MM.1S (cell line): ENCODE data around the gene CCBE1.

ENCODE experiments used
- EZH2 ChIP-seq: fragments of 300-600 bp; sonication (generic); optimal IDR thresholded peaks from 2 replicates; pipeline ENCODE3; 2017; ENCODE audit warnings: low read depth, mild to moderate bottlenecking, antibody characterized with exemption, low read length, mixed read lengths
- EZH2phosphoT487 ChIP-seq: fragments of 300-600 bp; sonication (generic); IDR thresholded peaks from 2 replicates; pipeline ENCODE4 v1.6.1; 2018; ENCODE audit warnings: antibody characterized with exemption, low read length
- TF ChIP-seq, protein P1 (sequence below): fragments of 300-600 bp; sonication (generic); IDR thresholded peaks from 2 replicates; pipeline ENCODE4 v1.5.1; 2016; ENCODE audit warnings: antibody characterized with exemption, low read length, mixed read lengths

DNA sequence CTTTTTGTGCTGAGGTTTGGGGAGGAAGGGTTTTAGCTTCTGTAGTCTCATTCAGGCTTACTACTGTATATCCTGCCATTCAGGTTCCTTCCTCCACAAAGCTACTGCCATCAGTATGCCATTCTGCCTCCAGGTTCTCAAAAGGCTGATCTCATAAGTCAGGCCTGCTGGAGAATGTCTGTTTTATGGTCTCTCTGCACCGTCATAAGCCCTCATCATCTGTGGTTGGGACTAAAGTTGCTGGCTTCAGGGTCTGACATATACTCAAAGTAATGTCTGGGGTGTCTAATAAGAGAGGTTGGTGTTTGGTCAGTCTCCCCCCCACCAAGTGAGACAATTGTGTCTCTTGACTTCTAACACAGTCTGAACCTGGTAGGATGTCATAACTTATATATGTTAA is 36.2 kb upstream of the CCBE1 start:
- TF ChIP-seq, protein P1, sequence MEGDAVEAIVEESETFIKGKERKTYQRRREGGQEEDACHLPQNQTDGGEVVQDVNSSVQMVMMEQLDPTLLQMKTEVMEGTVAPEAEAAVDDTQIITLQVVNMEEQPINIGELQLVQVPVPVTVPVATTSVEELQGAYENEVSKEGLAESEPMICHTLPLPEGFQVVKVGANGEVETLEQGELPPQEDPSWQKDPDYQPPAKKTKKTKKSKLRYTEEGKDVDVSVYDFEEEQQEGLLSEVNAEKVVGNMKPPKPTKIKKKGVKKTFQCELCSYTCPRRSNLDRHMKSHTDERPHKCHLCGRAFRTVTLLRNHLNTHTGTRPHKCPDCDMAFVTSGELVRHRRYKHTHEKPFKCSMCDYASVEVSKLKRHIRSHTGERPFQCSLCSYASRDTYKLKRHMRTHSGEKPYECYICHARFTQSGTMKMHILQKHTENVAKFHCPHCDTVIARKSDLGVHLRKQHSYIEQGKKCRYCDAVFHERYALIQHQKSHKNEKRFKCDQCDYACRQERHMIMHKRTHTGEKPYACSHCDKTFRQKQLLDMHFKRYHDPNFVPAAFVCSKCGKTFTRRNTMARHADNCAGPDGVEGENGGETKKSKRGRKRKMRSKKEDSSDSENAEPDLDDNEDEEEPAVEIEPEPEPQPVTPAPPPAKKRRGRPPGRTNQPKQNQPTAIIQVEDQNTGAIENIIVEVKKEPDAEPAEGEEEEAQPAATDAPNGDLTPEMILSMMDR = no peak
- TF ChIP-seq EZH2 = no peak
- TF ChIP-seq EZH2phosphoT487 = no peak
